Endodermal cell (in vitro differentiated cells): ENCODE results near the gene DOCK8. TPM values are rescaled to one million over a fixed set of nuclear protein-coding genes. Genes with fewer than 3 reads are reported as not detected.

Source experiments
- DNase-seq: peaks from one replicate; pipeline ENCODE4 v3.0.0-alpha.2; 2017
- H3K27ac ChIP-seq: 2 replicates; pipeline ENCODE4 v1.5.1; 2013; ENCODE audit warnings: mild to moderate bottlenecking, low read depth, low read length, moderate library complexity
- H3K27me3 ChIP-seq: 2 replicates; pipeline ENCODE4 v1.6.1; 2013; ENCODE audit warnings: mild to moderate bottlenecking, low read length, moderate library complexity; ENCODE audit not compliant: insufficient read depth, control insufficient read depth, poor library complexity, severe bottlenecking
- H3K36me3 ChIP-seq: 2 replicates; pipeline ENCODE4 v1.7.0; 2013; ENCODE audit warnings: mild to moderate bottlenecking, low read length, moderate library complexity; ENCODE audit not compliant: control insufficient read depth, insufficient read depth
- H3K4me1 ChIP-seq: one replicate; pipeline ENCODE4 v1.7.0; 2013; ENCODE audit warnings: low read length; ENCODE audit not compliant: control insufficient read depth, insufficient read depth
- H3K4me3 ChIP-seq: 2 replicates; pipeline ENCODE4 v1.5.1; 2013; ENCODE audit warnings: mild to moderate bottlenecking, low read length, moderate library complexity
- H3K9ac ChIP-seq: 2 replicates; pipeline ENCODE4 v1.6.1; 2013; ENCODE audit warnings: mild to moderate bottlenecking, low read length, moderate library complexity; ENCODE audit not compliant: poor library complexity, severe bottlenecking; ENCODE audit errors: extremely low read depth
- H3K9me3 ChIP-seq: 2 replicates; pipeline ENCODE4 v1.6.1; 2013; ENCODE audit warnings: mild to moderate bottlenecking, low read length, moderate library complexity; ENCODE audit not compliant: control insufficient read depth
- H3K27ac Mint-ChIP-seq: 2 replicates; pipeline ENCODE4 v1.8.0; 2020; ENCODE audit warnings: mixed read lengths
- H3K27me3 Mint-ChIP-seq: 2 replicates; pipeline ENCODE4 v1.8.0; 2021; ENCODE audit warnings: mild to moderate bottlenecking, mixed read lengths; ENCODE audit not compliant: insufficient read depth
- H3K36me3 Mint-ChIP-seq: 2 replicates; pipeline ENCODE4 v1.8.0; 2020; ENCODE audit warnings: low read depth, mixed read lengths
- H3K4me1 Mint-ChIP-seq: 2 replicates; pipeline ENCODE4 v1.8.0; 2020; ENCODE audit warnings: mixed read lengths
- H3K4me3 Mint-ChIP-seq: 2 replicates; pipeline ENCODE4 v1.8.0; 2020; ENCODE audit warnings: mild to moderate bottlenecking, moderate library complexity, mixed read lengths
- H3K9me3 Mint-ChIP-seq: 2 replicates; pipeline ENCODE4 v1.8.0; 2020; ENCODE audit warnings: mild to moderate bottlenecking, mixed read lengths
- CTCF ChIP-seq: fragments of 200-600 bp; sonication (generic); conservative IDR thresholded peaks from 2 replicates; pipeline ENCODE4 v1.5.0; 2021; ENCODE audit warnings: antibody characterized with exemption, mild to moderate bottlenecking
- WGBS, 2 experiments: methylation state at CpG; one replicate each; pipeline versions ENCODE4 v1.1.5 to v1.1.7; 2013; ENCODE audit warnings: missing lambda C conversion rate in 2 of 2, mixed read lengths in 1 of 2; ENCODE audit not compliant: insufficient coverage in 1 of 2, insufficient read length in 1 of 2; 5-methylcytosine and 5-hydroxymethylcytosine counted together
- total RNA-seq, 2 donors: library from RNA; stranded (reverse); fragmentation: NEBNext Ultra II Directional in 1 of 2; extraction: Animal tissue kit (Norgen Biotek cat#: 25700) in 1 of 2; gene quantifications; 2 replicates in 1 of 2; 3 replicates in 1 of 2; pipeline ENCODE4 v1.2.1, GENCODE V29; 2021

Gene DOCK8
- total RNA-seq, 2 donors from 2014 or later = 26.9 to 28.1 TPM

DNA sequence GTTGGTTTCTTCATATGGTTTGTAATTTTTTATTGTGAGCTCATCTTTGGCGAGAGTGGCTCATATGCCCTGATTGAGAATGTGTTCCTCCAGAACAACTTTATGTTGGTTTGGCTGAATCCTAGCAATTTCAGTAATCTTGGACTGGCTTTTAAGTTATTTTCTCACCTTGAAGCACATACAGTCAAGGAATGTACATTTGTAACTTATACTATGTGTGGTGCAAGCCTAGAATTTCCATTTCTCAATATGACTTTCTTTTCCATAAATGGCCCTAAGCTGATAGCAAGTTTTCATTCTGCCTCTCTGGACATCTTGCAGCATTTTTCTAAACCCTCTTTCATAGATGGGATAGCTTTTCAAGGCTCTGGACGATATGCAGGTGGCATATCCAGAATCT is 247.5 kb downstream of the DOCK8 start:
- no peak overlapping the region for H3K27ac Mint-ChIP-seq
- 83 to 93% methylated on average over 1 to 2 of the region's 2 CpGs for WGBS, 2 experiments
- TF ChIP-seq CTCF = no peak
- Histone ChIP-seq H3K9me3 (no peaks in the 10 kb centered on the region), H3K27me3 (no peaks in the 10 kb centered on the region), H3K36me3 (no peaks in the 10 kb centered on the region), H3K4me3 (no peak overlapping the region), H3K9ac (no peak overlapping the region), H3K4me1 (peaks cover 3% of the 10 kb centered on the region), H3K27ac (no peak overlapping the region)
- no peaks in the 10 kb centered on the region for H3K27me3 Mint-ChIP-seq
- no peak for DNase-seq
- peaks cover 17% of the 10 kb centered on the region for H3K36me3 Mint-ChIP-seq
- no peak overlapping the region for H3K4me3 Mint-ChIP-seq
- no peaks in the 10 kb centered on the region for H3K9me3 Mint-ChIP-seq
- H3K4me1 Mint-ChIP-seq = peaks cover 18% of the 10 kb centered on the region

DNA sequence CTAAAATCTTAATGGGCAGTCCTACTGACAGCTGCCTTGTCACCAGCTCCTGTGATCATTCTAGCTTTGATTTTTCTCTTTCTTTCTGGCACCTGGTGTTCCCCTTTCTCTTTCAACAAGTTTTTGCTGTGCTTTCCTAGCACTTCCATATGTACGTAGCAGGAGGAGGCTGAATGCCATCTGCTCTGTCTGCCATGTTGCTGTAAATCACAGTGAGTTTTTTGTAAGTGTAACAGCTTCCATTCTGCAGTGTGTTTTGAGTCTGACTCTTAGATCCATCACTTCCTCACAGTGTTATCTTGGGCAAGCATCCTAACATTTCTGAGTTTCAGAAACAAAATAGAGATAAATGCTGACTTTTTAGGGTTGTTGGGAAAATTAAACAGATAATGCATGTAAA is 247.9 kb downstream of the DOCK8 start:
- H3K9me3 Mint-ChIP-seq = no peaks in the 10 kb centered on the region
- DNase-seq = no peak
- WGBS, 2 experiments = 57 to 96% methylated on average over 1 of the region's 1 CpG
- no peak overlapping the region for H3K4me3 ChIP-seq
- H3K4me3 Mint-ChIP-seq = no peak overlapping the region
- no peak for TF ChIP-seq CTCF
- no peaks in the 10 kb centered on the region for H3K27me3 Mint-ChIP-seq
- no peaks in the 10 kb centered on the region for H3K9me3 ChIP-seq
- no peak overlapping the region for H3K27ac ChIP-seq
- peaks cover 17% of the 10 kb centered on the region for H3K36me3 Mint-ChIP-seq
- H3K9ac ChIP-seq = no peak overlapping the region
- no peaks in the 10 kb centered on the region for H3K27me3 ChIP-seq
- H3K27ac Mint-ChIP-seq = no peak overlapping the region
- H3K36me3 ChIP-seq = no peaks in the 10 kb centered on the region
- peaks cover 3% of the 10 kb centered on the region for H3K4me1 ChIP-seq
- H3K4me1 Mint-ChIP-seq = peaks cover 18% of the 10 kb centered on the region

DNA sequence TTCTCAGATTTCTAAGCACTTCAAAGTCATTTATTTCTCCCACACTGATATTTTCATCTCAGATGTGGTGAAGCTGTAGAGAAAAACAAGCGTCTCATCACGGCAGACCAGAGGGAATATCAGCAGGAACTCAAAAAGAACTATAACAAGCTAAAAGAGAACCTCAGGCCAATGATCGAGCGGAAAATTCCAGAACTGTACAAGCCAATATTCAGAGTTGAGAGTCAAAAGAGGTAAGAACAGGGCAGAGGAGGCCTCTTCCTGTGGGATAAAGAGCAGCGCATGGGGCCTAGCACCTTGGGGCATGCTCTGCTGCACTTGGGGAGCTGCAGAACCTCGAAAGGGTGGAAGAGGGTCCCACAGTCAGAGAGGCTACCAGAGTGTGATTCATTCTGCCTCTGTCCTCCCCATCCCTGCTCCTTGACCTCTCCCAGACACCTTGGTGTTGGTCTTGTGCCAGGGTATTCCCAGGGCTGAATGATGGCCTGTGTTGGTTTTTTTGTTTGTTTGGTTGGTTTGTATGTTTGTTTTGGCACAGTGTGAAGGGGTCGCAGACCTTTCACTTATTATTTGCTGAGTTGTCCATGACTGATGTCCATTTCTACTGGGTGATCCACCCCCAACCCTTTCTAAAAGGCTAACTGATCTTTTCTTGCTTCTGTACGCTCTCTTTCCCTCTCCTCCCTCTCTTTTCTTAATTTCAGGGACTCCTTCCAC is 248.9 kb downstream of the DOCK8 start:
- Mint-ChIP-seq H3K4me3 (no peak overlapping the region), H3K27me3 (no peaks in the 10 kb centered on the region), H3K4me1 (peaks cover 18% of the 10 kb centered on the region), H3K36me3 (peaks cover 17% of the 10 kb centered on the region), H3K9me3 (no peaks in the 10 kb centered on the region), H3K27ac (no peak overlapping the region)
- Histone ChIP-seq H3K36me3 (no peaks in the 10 kb centered on the region), H3K4me1 (peaks cover 3% of the 10 kb centered on the region), H3K4me3 (no peak overlapping the region), H3K9ac (no peak overlapping the region), H3K27me3 (no peaks in the 10 kb centered on the region), H3K27ac (no peak overlapping the region), H3K9me3 (no peaks in the 10 kb centered on the region)
- DNase-seq = no peak
- 91 to 100% methylated on average over 5 to 8 of the region's 8 CpGs for WGBS, 2 experiments
- TF ChIP-seq CTCF = no peak
